ENCODE data around the gene PLCXD3.

- no peak for TF ChIP-seq POLR2A (IDR thresholded peaks at IDR 0.05; ENCODE audit: low read depth, low read length)
- TF ChIP-seq POLR2AphosphoS5 (IDR thresholded peaks at IDR 0.05; ENCODE audit: low read depth, low read length), result no peak
- no peak for TF ChIP-seq TAF1 (IDR thresholded peaks at IDR 0.05; ENCODE audit: borderline replicate concordance, low read depth, low read length)
These were observed 75.1 kb downstream of the PLCXD3 start for GRCh38 chr5:41435276-41435675.

Measured in GM12892 (cell line).